Ovary (tissue), 9 donors: ENCODE measurements around the gene CLDN22. TPM values are rescaled to one million over a fixed set of nuclear protein-coding genes. Genes with fewer than 3 reads are reported as not detected.

Experiments
- DNase-seq, 5 donors: peaks; one replicate each; pipeline ENCODE4 v3.0.0-alpha.2; 2019 to 2020
- H3K27ac ChIP-seq, 2 donors: fragments of 200-600 bp; one replicate each; pipeline versions ENCODE4 v1.5.1 to v1.8.0; 2019 to 2022
- H3K27me3 ChIP-seq: fragments of 200-600 bp; one replicate; pipeline ENCODE4 v1.8.0; 2022
- H3K36me3 ChIP-seq: fragments of 200-600 bp; sonication (generic); one replicate; pipeline ENCODE4 v1.5.1; 2019
- H3K4me1 ChIP-seq: one replicate; pipeline ENCODE4 v1.8.1; 2013; ENCODE audit warnings: mild to moderate bottlenecking, moderate library complexity; ENCODE audit not compliant: insufficient read depth
- H3K4me3 ChIP-seq: fragments of 200-600 bp; sonication (generic); one replicate; pipeline ENCODE4 v1.5.1; 2017
- H3K9me3 ChIP-seq, 2 donors: fragments of 200-600 bp in 1 of 2; sonication (generic) in 1 of 2; one replicate each; pipeline versions ENCODE4 v1.5.1 to v1.8.1; 2013 to 2019; ENCODE audit warnings: mild to moderate bottlenecking in 1 of 2, moderate library complexity in 1 of 2
- CTCF ChIP-seq, 3 donors: fragments of 450-650 bp in 2 of 3; fragments of 200-600 bp in 1 of 3; IDR thresholded peaks; one replicate each; pipeline versions ENCODE4 v1.5.1 to v1.8.0; 2016 to 2022; ENCODE audit warnings: antibody characterized with exemption in 3 of 3, mild to moderate bottlenecking in 1 of 3
- EP300 ChIP-seq: sonication (generic); formaldehyde crosslinking; IDR thresholded peaks from one replicate; pipeline ENCODE4 v1.6.1; 2017; ENCODE audit warnings: antibody characterized with exemption
- POLR2A ChIP-seq: fragments of 450-650 bp; IDR thresholded peaks from one replicate; pipeline ENCODE4 v1.6.1; 2017; ENCODE audit warnings: antibody characterized with exemption, mild to moderate bottlenecking, moderate library complexity
- WGBS, 3 donors: extraction: QIAGEN DNeasy Blood & Tissue Kit in 1 of 3; methylation state at CpG; one replicate each; pipeline versions ENCODE4 v1.1.5 to v1.1.7; 2013 to 2017; 5-methylcytosine and 5-hydroxymethylcytosine counted together
- intact Hi-C, 4 donors: fragments of 100-400 bp; cut with DNase I; formaldehyde crosslinking; loops; one replicate each; pipeline versions ENCODE4 v1.11.0 to v1.15.1; 2022 to 2023
- polyA plus RNA-seq, 2 donors: library from polyadenylated mRNA; stranded (reverse); fragments of 200-250 nt in 1 of 2; fragments of 350-450 nt in 1 of 2; fragmentation: Illumina TruSeq in 1 of 2; extraction: RNeasy Lipid Tissue Mini Kit (QIAGEN cat#74804) in 1 of 2; gene quantifications; one replicate each; pipeline ENCODE4 v1.2.3, GENCODE V29; 2013 to 2014
- total RNA-seq, 7 donors: library from RNA; depleted of rRNA in 2 of 7; stranded (reverse); fragments of >200 nt in 2 of 7; fragmentation: NEBNext Ultra II Directional in 3 of 7; extraction: Animal tissue kit (Norgen Biotek cat#: 25700) in 3 of 7; gene quantifications; one replicate each; pipeline versions ENCODE4 v1.1.0 to v1.2.4, GENCODE V29; 2016 to 2023
- donor health status: DM: no; HTN: no; CAD: no; lungs with moderate emphysema.
- donor health status: DM: no; HTN: no; CAD: no.
- donor health status: Bipolar disorder and iron deficiency.
- donor health status: DM: yes; HTN: yes; CAD: no.
- donor health status: DM: no; HTN: no; CAD: no.
- donor health status: DM: yes; HTN: yes; CAD: no.

Gene CLDN22
- total and polyA plus RNA-seq, 9 donors = 0.08 to 0.11 TPM; not detected in 7

- TF ChIP-seq CTCF (IDR thresholded peaks at IDR 0.05) (no peak), EP300 (no peak)
- no peak overlapping the region for H3K27ac ChIP-seq
- no peaks in the 10 kb centered on the region for H3K4me1 ChIP-seq
- DNase-seq = no peak
- intact Hi-C loops = no loop called here
- no peaks in the 10 kb centered on the region for H3K36me3 ChIP-seq
- no peak overlapping the region for H3K4me3 ChIP-seq
- no peaks in the 10 kb centered on the region for H3K9me3 ChIP-seq
- WGBS, 3 donors = 91 to 95% (median 94%) methylated on average over 6 of the region's 6 CpGs
- H3K27me3 ChIP-seq = no peaks in the 10 kb centered on the region
These were observed 32.4 kb downstream of the CLDN22 start for GRCh38 chr4:183287677-183288076.

GRCh38 chr4:183287309-183287659 lies 32.8 kb downstream of the CLDN22 start:
- Histone ChIP-seq H3K9me3 (no peaks in the 10 kb centered on the region), H3K4me1 (no peaks in the 10 kb centered on the region), H3K36me3 (no peaks in the 10 kb centered on the region), H3K27me3 (no peaks in the 10 kb centered on the region), H3K27ac (no peak overlapping the region), H3K4me3 (no peak overlapping the region)
- no peak for DNase-seq
- TF ChIP-seq EP300 (no peak), POLR2A (no peak), CTCF (IDR thresholded peaks at IDR 0.05) (no peak)
- 82 to 93% (median 93%) methylated on average over 2 of the region's 2 CpGs for WGBS, 3 donors
- intact Hi-C loops = no loop called here

GRCh38 chr4:183286590-183287308 lies 33.3 kb downstream of the CLDN22 start:
- 96 to 98% (median 97%) methylated on average over 11 of the region's 11 CpGs for WGBS, 3 donors
- TF ChIP-seq POLR2A (no peak), CTCF (IDR thresholded peaks at IDR 0.05) (no peak), EP300 (no peak)
- Histone ChIP-seq H3K27ac (no peak overlapping the region), H3K4me3 (no peak overlapping the region), H3K9me3 (no peaks in the 10 kb centered on the region), H3K27me3 (no peaks in the 10 kb centered on the region), H3K36me3 (no peaks in the 10 kb centered on the region), H3K4me1 (no peaks in the 10 kb centered on the region)
- DNase-seq = no peak
- intact Hi-C loops = no loop called here

GRCh38 chr4:183285886-183286285 lies 34.2 kb downstream of the CLDN22 start:
- Histone ChIP-seq H3K4me3 (no peak overlapping the region), H3K27ac (no peak overlapping the region), H3K36me3 (no peaks in the 10 kb centered on the region), H3K27me3 (no peaks in the 10 kb centered on the region), H3K4me1 (no peaks in the 10 kb centered on the region), H3K9me3 (no peaks in the 10 kb centered on the region)
- 93 to 97% (median 96%) methylated on average over 7 of the region's 7 CpGs for WGBS, 3 donors
- TF ChIP-seq POLR2A = no peak
- TF ChIP-seq EP300 = no peak
- TF ChIP-seq CTCF (IDR thresholded peaks at IDR 0.05) = no peak
- intact Hi-C loops = no loop called here
- DNase-seq = no peak
